ENCODE data around the gene NR1H2. TPM values are rescaled to one million over a fixed set of nuclear protein-coding genes. Genes with fewer than 3 reads are reported as not detected.
A peak's percentile ranks its signal among the peaks of the same experiment; 100 is the strongest.
"Not testable (repeated sequence)": the region's sequence is repeated elsewhere in the genome, so short reads cannot be mapped to it uniquely, and the experiment has no call there.

The NR1H2 gene
- total RNA-seq, 2 experiments from 2014 or later: 55.2 to 62.2 TPM

GRCh38 chr19:50352242-50352641, 24.0 kb upstream of the NR1H2 start:
- ChIA-PET POLR2A (no interaction called here), CTCF (interaction anchor here (1.0 to 1.8 kb wide), 6 partner anchors 15 to 108 kb away, joined by 3 to 7 read pairs (median 4); partner anchors contain the start of gene KCNC3)
- peaks cover 2% of the 10 kb centered on the region for H3K36me3 Mint-ChIP-seq (ENCODE audit: low read depth)
- H3K4me3 Mint-ChIP-seq: no peak overlapping the region
- no peaks in the 10 kb centered on the region for H3K9me3 Mint-ChIP-seq
- no peaks in the 10 kb centered on the region for H3K27me3 Mint-ChIP-seq
- H3K27ac Mint-ChIP-seq: no peak overlapping the region
- no peak for DNase-seq
- peaks cover 11% of the 10 kb centered on the region for H3K4me1 Mint-ChIP-seq

GRCh38 chr19:50353487-50353880, 22.8 kb upstream of the NR1H2 start:
- H3K4me3 Mint-ChIP-seq; POLR2A ChIA-PET; H3K27ac Mint-ChIP-seq; H3K9me3 Mint-ChIP-seq; DNase-seq; H3K27me3 Mint-ChIP-seq; H3K36me3 Mint-ChIP-seq (ENCODE audit: low read depth); H3K4me1 Mint-ChIP-seq: not testable (repeated sequence)
- CTCF ChIA-PET: interaction anchor here (0.7 to 1.0 kb wide), 2 partner anchors 21 to 202 kb away, joined by 3 read pairs; no protein-coding TSS in a partner anchor

GRCh38 chr19:50356691-50357177, 19.5 kb upstream of the NR1H2 start:
- DNase-seq: no peak
- peaks cover 36% of the 10 kb centered on the region for H3K4me1 Mint-ChIP-seq
- peak overlapping the region; percentile 99 for H3K27ac Mint-ChIP-seq
- peak overlapping the region; percentile 83 for H3K4me3 Mint-ChIP-seq
- H3K36me3 Mint-ChIP-seq (ENCODE audit: low read depth): peaks cover 6% of the 10 kb centered on the region
- H3K27me3 Mint-ChIP-seq: no peaks in the 10 kb centered on the region
- peaks cover 2% of the 10 kb centered on the region for H3K9me3 Mint-ChIP-seq
- ChIA-PET CTCF (interaction anchor here (0.7 to 3.0 kb wide), 22 partner anchors 9 to 427 kb away, joined by 3 to 19 read pairs (median 5); partner anchors contain the start of genes EMC10, KCNC3 and NR1H2), POLR2A (interaction anchor here (0.5 kb wide), 1 partner anchor 118 kb away, joined by 4 read pairs; no protein-coding TSS in a partner anchor)

GRCh38 chr19:50357178-50358100, 18.8 kb upstream of the NR1H2 start:
- peak overlapping the region; percentile 83 for H3K4me3 Mint-ChIP-seq
- H3K27me3 Mint-ChIP-seq: no peaks in the 10 kb centered on the region
- ChIA-PET CTCF (interaction anchor here (0.7 to 3.0 kb wide), 23 partner anchors 9 to 427 kb away, joined by 3 to 19 read pairs (median 5); partner anchors contain the start of genes EMC10, KCNC3 and NR1H2), POLR2A (interaction anchor here (0.5 kb wide), 1 partner anchor 118 kb away, joined by 4 read pairs; no protein-coding TSS in a partner anchor)
- peaks cover 43% of the 10 kb centered on the region for H3K4me1 Mint-ChIP-seq
- H3K27ac Mint-ChIP-seq: peak overlapping the region; percentile 99
- peaks cover 6% of the 10 kb centered on the region for H3K36me3 Mint-ChIP-seq (ENCODE audit: low read depth)
- H3K9me3 Mint-ChIP-seq: peaks cover 2% of the 10 kb centered on the region
- DNase-seq: peak; percentile 91

- Mint-ChIP-seq H3K27me3 (no peaks in the 10 kb centered on the region), H3K27ac (peak overlapping the region; percentile 99), H3K9me3 (peaks cover 2% of the 10 kb centered on the region), H3K36me3 (ENCODE audit: low read depth) (peaks cover 6% of the 10 kb centered on the region), H3K4me3 (peak overlapping the region; percentile 83), H3K4me1 (peaks cover 54% of the 10 kb centered on the region)
- DNase-seq: peak; percentile 80
- ChIA-PET CTCF (interaction anchor here (1.6 to 3.0 kb wide), 6 partner anchors 10 to 104 kb away, joined by 5 to 19 read pairs (median 10); no protein-coding TSS in a partner anchor), POLR2A (no interaction called here)
Observed at GRCh38 chr19:50358483-50359327, 17.6 kb upstream of the NR1H2 start.

- no peak for DNase-seq
- Mint-ChIP-seq H3K4me1 (peaks cover 57% of the 10 kb centered on the region), H3K27me3 (no peaks in the 10 kb centered on the region), H3K9me3 (peaks cover 2% of the 10 kb centered on the region), H3K27ac (peak overlapping the region; percentile 99), H3K4me3 (peak overlapping the region; percentile 83), H3K36me3 (ENCODE audit: low read depth) (peaks cover 6% of the 10 kb centered on the region)
- ChIA-PET POLR2A (no interaction called here), CTCF (interaction anchor here (3.0 kb wide), 1 partner anchor 13 kb away, joined by 9 read pairs; no protein-coding TSS in a partner anchor)
Observed at GRCh38 chr19:50359328-50359818, 16.9 kb upstream of the NR1H2 start.

- peaks cover 6% of the 10 kb centered on the region for H3K36me3 Mint-ChIP-seq (ENCODE audit: low read depth)
- H3K4me1 Mint-ChIP-seq: peaks cover 74% of the 10 kb centered on the region
- peak overlapping the region; percentile 74 for H3K27ac Mint-ChIP-seq
- H3K9me3 Mint-ChIP-seq: peaks cover 2% of the 10 kb centered on the region
- no peaks in the 10 kb centered on the region for H3K27me3 Mint-ChIP-seq
- ChIA-PET CTCF (interaction anchor here (0.6 to 1.1 kb wide), 3 partner anchors 43 to 1636 kb away, joined by 3 to 6 read pairs (median 3); partner anchors contain the start of gene JOSD2), POLR2A (interaction anchor here (0.5 kb wide), 1 partner anchor 548 kb away, joined by 3 read pairs; no protein-coding TSS in a partner anchor)
- H3K4me3 Mint-ChIP-seq: no peak overlapping the region
- DNase-seq: no peak
Observed at GRCh38 chr19:50361290-50362029, 14.8 kb upstream of the NR1H2 start.

- no peak for DNase-seq
- Mint-ChIP-seq H3K27me3 (no peaks in the 10 kb centered on the region), H3K36me3 (ENCODE audit: low read depth) (peaks cover 6% of the 10 kb centered on the region), H3K27ac (peak overlapping the region; percentile 9), H3K9me3 (peaks cover 2% of the 10 kb centered on the region), H3K4me1 (peaks cover 72% of the 10 kb centered on the region), H3K4me3 (no peak overlapping the region)
- CTCF ChIA-PET: interaction anchor here (0.6 to 1.1 kb wide), 3 partner anchors 42 to 1637 kb away, joined by 3 to 6 read pairs (median 3); partner anchors contain the start of gene JOSD2
- POLR2A ChIA-PET: interaction anchor here (0.5 kb wide), 1 partner anchor 548 kb away, joined by 3 read pairs; no protein-coding TSS in a partner anchor
Observed at GRCh38 chr19:50362030-50362412, 14.2 kb upstream of the NR1H2 start.

- Mint-ChIP-seq H3K36me3 (ENCODE audit: low read depth) (peaks cover 6% of the 10 kb centered on the region), H3K4me3 (peak overlapping the region; percentile 18)
- POLR2A ChIA-PET: no interaction called here
Observed at GRCh38 chr19:50362656-50363424, 13.4 kb upstream of the NR1H2 start.

GRCh38 chr19:50365434-50366306, 10.6 kb upstream of the NR1H2 start, which contains the start of gene NAPSA:
Gene NAPSA (minus strand): TSS chr19:50365639. CDS start chr19:50365621, 18 bp downstream.
- ChIA-PET CTCF (no interaction called here), POLR2A (no interaction called here)
- no peaks in the 10 kb centered on the region for H3K27me3 Mint-ChIP-seq
- H3K27ac Mint-ChIP-seq: peak within 1 kb of the TSS; percentile 90
- H3K36me3 Mint-ChIP-seq (ENCODE audit: low read depth): no peaks in the 10 kb centered on the region
- H3K4me3 Mint-ChIP-seq: peak within 1 kb of the TSS; percentile 22
- no peaks in the 10 kb centered on the region for H3K9me3 Mint-ChIP-seq
- DNase-seq: no peak
- H3K4me1 Mint-ChIP-seq: peaks cover 69% of the 10 kb centered on the region

More at GRCh38 chr19:50362656-50363424, 13.4 kb upstream of the NR1H2 start:
- DNase-seq: no peak
- peaks cover 79% of the 10 kb centered on the region for H3K4me1 Mint-ChIP-seq
- CTCF ChIA-PET: interaction anchor here (1.0 to 1.5 kb wide), 4 partner anchors 13 to 149 kb away, joined by 3 to 4 read pairs (median 3); partner anchors contain the start of genes JOSD2 and NR1H2
- no peaks in the 10 kb centered on the region for H3K27me3 Mint-ChIP-seq
- peaks cover 2% of the 10 kb centered on the region for H3K9me3 Mint-ChIP-seq
- H3K27ac Mint-ChIP-seq: peak overlapping the region; percentile 78
